Right ventricle myocardium superior (tissue), 1 donor: ENCODE results near the gene WAPL. TPM values are rescaled to one million over a fixed set of nuclear protein-coding genes. Genes with fewer than 3 reads are reported as not detected.
A peak's percentile ranks its signal among the peaks of the same experiment; 100 is the strongest.
"Not testable (repeated sequence)": the region's sequence is repeated elsewhere in the genome, so short reads cannot be mapped to it uniquely, and the experiment has no call there.

Experiments
- ATAC-seq: fragments of 200-7000 bp; cut with Tn5 transposase; one replicate; pipeline ENCODE4 v1.9.1; 2020; ENCODE audit warnings: mild to moderate bottlenecking; ENCODE audit not compliant: poor library complexity
- DNase-seq: peaks from one replicate; pipeline ENCODE4 v3.0.0-alpha.2; 2020
- intact Hi-C: fragments of 100-400 bp; cut with DNase I; formaldehyde crosslinking; loops from one replicate; pipeline ENCODE4 v1.11.2; 2022
- long read RNA-seq: library from polyadenylated mRNA; unstranded; transcript quantifications from one replicate; pipeline ENCODE4 v2.0.0, GENCODE V29; 2021
- total RNA-seq: library from RNA; stranded (reverse); fragmentation: NEBNext Ultra II Directional; extraction: Animal tissue kit (Norgen Biotek cat#: 25700); gene quantifications from one replicate; pipeline ENCODE4 v1.2.1, GENCODE V29; 2021
- donor health status: DM: no; HTN: yes; CAD: no; lungs with severe emphysema.

WAPL gene
- total RNA-seq, result 19.7 TPM
- long read RNA-seq, full-length matches to known transcripts, result 24 of 46 reads
- long read RNA-seq, partial matches to known transcripts, result 8 of 46 reads
- long read RNA-seq, other reads (novel, unspliced or antisense), result 14 of 46 reads

- DNase-seq (peak; percentile 97), ATAC-seq (peak; percentile 99)
- intact Hi-C loops, result loop anchor here (10.0 kb wide), 1 partner anchor 63 kb away; no protein-coding TSS in a partner anchor
These were observed at the start of gene WAPL for GRCh38 chr10:86521678-86522509. WAPL (minus strand) TSS chr10:86521792; CDS start chr10:86518069, 3,723 bp downstream.

- DNase-seq (no peak), ATAC-seq (no peak)
- intact Hi-C loops, result no loop called here
These were observed 47.7 kb upstream of the WAPL start for GRCh38 chr10:86569335-86569734.

- intact Hi-C loops, ATAC-seq, DNase-seq: not testable (repeated sequence)
These were observed 44.9 kb upstream of the WAPL start for GRCh38 chr10:86566518-86566917.

- ATAC-seq, intact Hi-C loops, DNase-seq: not testable (repeated sequence)
These were observed 41.7 kb upstream of the WAPL start for GRCh38 chr10:86563338-86563737.

- DNase-seq, intact Hi-C loops, ATAC-seq: not testable (repeated sequence)
These were observed 37.1 kb upstream of the WAPL start for GRCh38 chr10:86558695-86559094.

- intact Hi-C loops, result no loop called here
- ATAC-seq, result no peak
These were observed 35.5 kb upstream of the WAPL start for GRCh38 chr10:86556933-86557649.

GRCh38 chr10:86556532-86556931 is 34.9 kb upstream of the WAPL start:
- ATAC-seq (no peak), DNase-seq (no peak)
- intact Hi-C loops, result no loop called here

More at GRCh38 chr10:86556933-86557649, 35.5 kb upstream of the WAPL start:
- DNase-seq, result no peak

- intact Hi-C loops, result no loop called here
- DNase-seq (no peak), ATAC-seq (no peak)
These were observed 32.0 kb upstream of the WAPL start for GRCh38 chr10:86553639-86554038.

- ATAC-seq (no peak), DNase-seq (no peak)
- intact Hi-C loops, result no loop called here
These were observed 31.6 kb upstream of the WAPL start for GRCh38 chr10:86553213-86553612.

- no peak for ATAC-seq
- DNase-seq, result no peak
- intact Hi-C loops, result no loop called here
These were observed 25.7 kb upstream of the WAPL start for GRCh38 chr10:86547296-86547695.

- ATAC-seq, result no peak
- intact Hi-C loops, result no loop called here
These were observed 23.5 kb upstream of the WAPL start for GRCh38 chr10:86545101-86545500.

GRCh38 chr10:86540016-86540415 is 18.4 kb upstream of the WAPL start:
- intact Hi-C loops, result no loop called here
- DNase-seq, result no peak
- ATAC-seq, result no peak

More at GRCh38 chr10:86545101-86545500, 23.5 kb upstream of the WAPL start:
- no peak for DNase-seq

- DNase-seq (no peak), ATAC-seq (no peak)
- intact Hi-C loops, result no loop called here
These were observed 17.0 kb upstream of the WAPL start for GRCh38 chr10:86538547-86538946.

GRCh38 chr10:86538040-86538439 is 16.4 kb upstream of the WAPL start:
- ATAC-seq, intact Hi-C loops, DNase-seq: not testable (repeated sequence)

- intact Hi-C loops, result no loop called here
- no peak for DNase-seq
- ATAC-seq, result no peak
These were observed 14.8 kb upstream of the WAPL start for GRCh38 chr10:86536294-86536861.

GRCh38 chr10:86535132-86535882 is 13.7 kb upstream of the WAPL start:
- peak; percentile 92 for DNase-seq
- intact Hi-C loops, result no loop called here

GRCh38 chr10:86533328-86533727 is 11.7 kb upstream of the WAPL start:
- intact Hi-C loops, result no loop called here
- DNase-seq (no peak), ATAC-seq (no peak)

More at GRCh38 chr10:86535132-86535882, 13.7 kb upstream of the WAPL start:
- ATAC-seq, result peak; percentile 99

- not testable (repeated sequence) for ATAC-seq, DNase-seq
- intact Hi-C loops, result loop anchor here (10.0 kb wide), 1 partner anchor 56 kb away; no protein-coding TSS in a partner anchor
These were observed 7.1 kb upstream of the WAPL start for GRCh38 chr10:86528736-86529135.
